Activated naive CD4-positive, alpha-beta T cell treated with anti-CD3 and anti-CD28 coated beads, Interleukin-2, amount 50 U/mL, for 24 hours (primary cell): Measurements from ENCODE around the gene SLC12A6.

Experiments used
- H3K27ac Mint-ChIP-seq: one replicate; pipeline ENCODE4 v1.8.0; 2021; ENCODE audit warnings: mild to moderate bottlenecking, mixed read lengths
- H3K27me3 Mint-ChIP-seq: one replicate; pipeline ENCODE4 v1.8.0; 2021; ENCODE audit warnings: mixed read lengths
- H3K36me3 Mint-ChIP-seq: one replicate; pipeline ENCODE4 v1.8.0; 2021; ENCODE audit warnings: mixed read lengths
- H3K4me1 Mint-ChIP-seq: one replicate; pipeline ENCODE4 v1.8.0; 2021; ENCODE audit warnings: mixed read lengths
- H3K4me3 Mint-ChIP-seq: one replicate; pipeline ENCODE4 v1.8.0; 2021; ENCODE audit warnings: mild to moderate bottlenecking, mixed read lengths
- H3K9me3 Mint-ChIP-seq: one replicate; pipeline ENCODE4 v1.8.0; 2021; ENCODE audit warnings: mixed read lengths

SLC12A6 gene

DNA sequence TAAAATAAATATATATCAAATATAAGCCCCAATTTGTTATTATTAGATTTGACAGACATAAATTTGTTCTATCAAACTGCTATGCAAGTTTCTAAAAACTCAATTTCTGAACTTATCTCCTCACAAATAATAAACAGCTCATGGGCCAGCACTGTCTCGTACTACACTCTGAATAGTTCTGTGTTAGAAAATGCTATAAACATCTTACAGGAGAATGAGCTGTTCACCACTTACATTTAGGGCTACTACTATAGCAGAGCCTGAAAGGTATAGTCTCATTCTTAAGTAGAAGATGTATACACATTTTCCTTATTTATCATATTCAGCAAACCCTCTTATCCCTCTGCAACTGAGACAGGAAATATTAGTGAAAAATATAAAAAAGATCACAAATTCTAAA, 12.6 kb downstream of the SLC12A6 start:
- peak overlapping the region; percentile 89 for H3K27ac Mint-ChIP-seq

DNA sequence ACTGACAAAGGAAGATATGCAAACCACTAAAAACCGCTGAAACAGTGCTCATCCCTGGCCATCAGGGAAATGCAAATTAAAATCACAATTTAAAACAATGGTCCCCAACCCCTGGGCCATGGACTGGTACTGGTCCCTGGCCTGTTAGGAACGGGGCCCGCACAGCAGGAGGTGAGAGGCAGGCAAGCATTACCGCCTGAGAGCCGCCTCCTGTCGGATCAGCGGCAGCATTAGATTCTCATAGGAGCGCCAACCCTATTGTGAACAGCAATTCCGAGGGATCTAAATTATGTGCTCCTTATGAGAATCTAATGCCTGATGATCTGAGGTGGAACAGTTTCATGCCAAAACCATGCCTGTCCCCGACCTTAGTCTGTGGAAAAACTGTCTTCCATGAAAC, 14.4 kb downstream of the SLC12A6 start:
- Mint-ChIP-seq H3K4me3 (no peak overlapping the region), H3K4me1 (peaks cover 80% of the 10 kb centered on the region), H3K36me3 (peaks cover 8% of the 10 kb centered on the region), H3K9me3 (no peaks in the 10 kb centered on the region), H3K27ac (peak overlapping the region; percentile 67), H3K27me3 (no peaks in the 10 kb centered on the region)

More for the DNA sequence above, 12.6 kb downstream of the SLC12A6 start:
- H3K4me3 Mint-ChIP-seq, result peak overlapping the region; percentile 70
- H3K36me3 Mint-ChIP-seq, result peaks cover 9% of the 10 kb centered on the region
- H3K27me3 Mint-ChIP-seq, result no peaks in the 10 kb centered on the region
- no peaks in the 10 kb centered on the region for H3K9me3 Mint-ChIP-seq
- H3K4me1 Mint-ChIP-seq, result peaks cover 80% of the 10 kb centered on the region

DNA sequence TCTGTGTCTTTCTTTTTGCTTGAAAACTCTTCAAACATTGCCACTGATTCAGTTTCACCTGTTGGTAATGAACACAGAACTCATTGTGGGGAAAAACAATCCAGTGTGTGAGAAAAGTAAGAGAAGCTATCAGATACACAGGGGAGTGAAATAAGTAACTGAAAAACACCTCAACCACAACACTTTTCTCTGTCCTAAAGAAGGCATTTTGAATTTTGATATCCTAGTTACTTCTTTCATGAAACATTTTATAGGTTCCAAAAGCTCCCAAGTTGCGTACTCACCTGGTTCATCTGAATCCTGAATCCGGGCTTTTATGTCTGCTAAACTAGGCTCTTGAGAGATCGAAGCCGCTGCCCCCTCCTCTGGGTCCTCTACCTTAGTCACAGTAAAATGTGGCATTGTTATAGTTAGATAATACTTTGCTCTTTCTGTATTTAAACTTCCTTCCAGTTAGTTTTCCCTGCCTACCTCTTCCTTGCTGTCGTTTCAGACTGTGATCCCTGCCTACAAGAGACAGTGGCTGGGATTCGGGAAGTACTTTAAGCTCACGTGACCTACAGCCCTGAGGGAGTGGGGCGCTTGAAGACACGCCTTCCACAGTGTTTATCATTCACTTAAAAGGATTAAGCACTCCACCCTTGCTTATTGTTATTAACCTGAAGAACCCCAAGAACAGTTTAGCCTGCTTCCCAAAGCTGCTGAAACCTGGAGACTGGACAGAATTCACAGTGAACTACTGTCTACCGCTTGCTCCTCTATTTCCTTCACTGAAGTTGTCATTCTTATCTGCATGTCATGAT, 19.1 kb downstream of the SLC12A6 start:
- Mint-ChIP-seq H3K27ac (peak overlapping the region; percentile 99), H3K4me1 (peaks cover 75% of the 10 kb centered on the region), H3K4me3 (peak overlapping the region; percentile 98), H3K9me3 (no peaks in the 10 kb centered on the region), H3K27me3 (no peaks in the 10 kb centered on the region), H3K36me3 (peaks cover 13% of the 10 kb centered on the region)

- Mint-ChIP-seq H3K36me3 (peaks cover 9% of the 10 kb centered on the region), H3K4me3 (peak overlapping the region; percentile 47), H3K27me3 (no peaks in the 10 kb centered on the region), H3K27ac (no peak overlapping the region), H3K4me1 (peaks cover 69% of the 10 kb centered on the region), H3K9me3 (no peaks in the 10 kb centered on the region)
Observed at GRCh38 chr15:34314491-34315490, 22.8 kb downstream of the SLC12A6 start.

GRCh38 chr15:34311563-34311962, 26.0 kb downstream of the SLC12A6 start:
- Mint-ChIP-seq H3K36me3 (peaks cover 16% of the 10 kb centered on the region), H3K4me3 (no peak overlapping the region), H3K4me1 (peaks cover 72% of the 10 kb centered on the region), H3K9me3 (no peaks in the 10 kb centered on the region), H3K27me3 (no peaks in the 10 kb centered on the region), H3K27ac (no peak overlapping the region)

DNA sequence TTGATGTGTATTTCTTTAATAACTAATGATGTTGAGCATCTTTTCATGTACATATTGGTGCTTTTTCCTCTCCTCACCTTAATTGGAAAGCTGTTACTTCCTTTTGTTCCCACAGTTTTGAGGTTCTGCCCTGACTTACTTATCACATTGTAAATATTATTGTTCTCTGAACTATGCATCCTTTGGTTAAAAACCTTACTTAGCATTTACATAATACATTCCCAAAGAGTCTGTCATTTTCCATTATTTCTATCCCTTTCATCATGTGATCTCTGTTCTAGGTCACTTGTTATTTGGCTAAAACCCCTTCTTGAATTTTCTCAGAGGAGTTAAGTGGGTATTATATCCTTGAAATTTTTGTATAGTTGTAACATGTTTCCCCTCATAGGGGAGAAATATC, 33.0 kb downstream of the SLC12A6 start:
- peaks cover 87% of the 10 kb centered on the region for H3K4me1 Mint-ChIP-seq
- no peaks in the 10 kb centered on the region for H3K9me3 Mint-ChIP-seq
- no peak overlapping the region for H3K27ac Mint-ChIP-seq
- no peaks in the 10 kb centered on the region for H3K27me3 Mint-ChIP-seq
- peaks cover 17% of the 10 kb centered on the region for H3K36me3 Mint-ChIP-seq
- no peak overlapping the region for H3K4me3 Mint-ChIP-seq

GRCh38 chr15:34301058-34301457, 36.5 kb downstream of the SLC12A6 start:
- Mint-ChIP-seq H3K9me3 (no peaks in the 10 kb centered on the region), H3K4me1 (peaks cover 89% of the 10 kb centered on the region)

GRCh38 chr15:34297059-34297458, 40.5 kb downstream of the SLC12A6 start:
- peak overlapping the region; percentile 26 for H3K27ac Mint-ChIP-seq
- no peak overlapping the region for H3K4me3 Mint-ChIP-seq

More at GRCh38 chr15:34301058-34301457, 36.5 kb downstream of the SLC12A6 start:
- Mint-ChIP-seq H3K27ac (peak overlapping the region; percentile 75), H3K27me3 (no peaks in the 10 kb centered on the region), H3K36me3 (peaks cover 14% of the 10 kb centered on the region), H3K4me3 (no peak overlapping the region)

GRCh38 chr15:34292621-34293020, 45.0 kb downstream of the SLC12A6 start:
- H3K4me1 Mint-ChIP-seq, result peaks cover 61% of the 10 kb centered on the region
- H3K9me3 Mint-ChIP-seq, result no peaks in the 10 kb centered on the region
- H3K4me3 Mint-ChIP-seq, result no peak overlapping the region
- no peaks in the 10 kb centered on the region for H3K27me3 Mint-ChIP-seq
- no peak overlapping the region for H3K27ac Mint-ChIP-seq
- peaks cover 31% of the 10 kb centered on the region for H3K36me3 Mint-ChIP-seq

More at GRCh38 chr15:34297059-34297458, 40.5 kb downstream of the SLC12A6 start:
- Mint-ChIP-seq H3K4me1 (peaks cover 69% of the 10 kb centered on the region), H3K9me3 (no peaks in the 10 kb centered on the region), H3K27me3 (no peaks in the 10 kb centered on the region), H3K36me3 (peaks cover 16% of the 10 kb centered on the region)

GRCh38 chr15:34284937-34285336, 52.6 kb downstream of the SLC12A6 start:
- Mint-ChIP-seq H3K4me1 (peaks cover 47% of the 10 kb centered on the region), H3K27me3 (no peaks in the 10 kb centered on the region), H3K27ac (peak overlapping the region; percentile 56), H3K4me3 (peak overlapping the region; percentile 16), H3K9me3 (no peaks in the 10 kb centered on the region), H3K36me3 (peaks cover 18% of the 10 kb centered on the region)

GRCh38 chr15:34282384-34282783, 55.2 kb downstream of the SLC12A6 start:
- H3K36me3 Mint-ChIP-seq, result peaks cover 12% of the 10 kb centered on the region
- H3K27ac Mint-ChIP-seq, result no peak overlapping the region
- no peaks in the 10 kb centered on the region for H3K27me3 Mint-ChIP-seq
- H3K9me3 Mint-ChIP-seq, result no peaks in the 10 kb centered on the region
- H3K4me1 Mint-ChIP-seq, result peaks cover 47% of the 10 kb centered on the region
- H3K4me3 Mint-ChIP-seq, result no peak overlapping the region

- Mint-ChIP-seq H3K36me3 (peaks cover 9% of the 10 kb centered on the region), H3K27ac (no peak overlapping the region), H3K4me1 (peaks cover 57% of the 10 kb centered on the region), H3K9me3 (no peaks in the 10 kb centered on the region), H3K4me3 (no peak overlapping the region), H3K27me3 (no peaks in the 10 kb centered on the region)
Observed at GRCh38 chr15:34280193-34280592, 57.4 kb downstream of the SLC12A6 start.

DNA sequence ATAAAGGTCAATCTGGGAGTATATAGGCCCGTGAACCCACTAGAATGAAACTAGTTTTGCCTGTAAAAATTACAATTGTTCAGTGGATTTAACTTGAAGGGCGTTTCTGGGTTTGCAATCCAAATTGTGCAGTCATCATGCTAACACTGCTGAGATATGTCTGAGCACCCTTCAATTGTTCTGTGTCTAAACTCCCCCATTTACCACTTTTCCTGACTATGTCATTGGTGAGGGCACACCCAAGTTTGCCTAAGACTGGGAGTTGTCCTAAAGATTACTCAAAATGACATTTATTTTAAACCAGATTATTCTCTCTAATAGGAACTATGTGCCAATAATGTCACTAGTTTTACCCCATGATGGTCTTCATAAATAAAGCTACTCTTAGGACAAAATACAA, 58.2 kb downstream of the SLC12A6 start:
- peaks cover 55% of the 10 kb centered on the region for H3K4me1 Mint-ChIP-seq
- peak overlapping the region; percentile 62 for H3K27ac Mint-ChIP-seq
- no peaks in the 10 kb centered on the region for H3K9me3 Mint-ChIP-seq
- H3K36me3 Mint-ChIP-seq, result peaks cover 6% of the 10 kb centered on the region
- H3K27me3 Mint-ChIP-seq, result no peaks in the 10 kb centered on the region
- no peak overlapping the region for H3K4me3 Mint-ChIP-seq

DNA sequence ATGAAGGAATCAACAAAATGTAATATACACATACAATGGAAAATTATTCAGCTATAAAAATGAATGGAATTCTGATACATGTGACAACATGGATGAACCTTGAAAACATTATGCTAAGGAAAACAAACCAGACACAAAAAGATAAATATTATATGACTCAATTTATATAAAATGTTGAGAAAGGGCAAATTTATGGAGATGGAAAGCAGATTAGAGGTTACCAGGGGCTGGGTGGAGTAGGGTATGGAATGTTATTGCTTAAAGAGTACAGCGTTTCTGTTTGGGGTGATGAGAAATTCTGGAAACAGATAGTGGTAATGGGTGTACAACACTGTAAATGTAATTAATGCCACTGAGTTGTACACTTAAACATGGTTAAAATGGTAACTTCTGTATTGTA, 61.9 kb downstream of the SLC12A6 start:
- Mint-ChIP-seq H3K4me1 (peaks cover 50% of the 10 kb centered on the region), H3K27me3 (no peaks in the 10 kb centered on the region), H3K4me3 (no peak overlapping the region), H3K27ac (no peak overlapping the region), H3K36me3 (peaks cover 4% of the 10 kb centered on the region), H3K9me3 (no peaks in the 10 kb centered on the region)

- H3K9me3 Mint-ChIP-seq, result no peaks in the 10 kb centered on the region
- H3K4me3 Mint-ChIP-seq, result no peak overlapping the region
- no peak overlapping the region for H3K27ac Mint-ChIP-seq
- H3K4me1 Mint-ChIP-seq, result peaks cover 44% of the 10 kb centered on the region
- peaks cover 2% of the 10 kb centered on the region for H3K36me3 Mint-ChIP-seq
- H3K27me3 Mint-ChIP-seq, result no peaks in the 10 kb centered on the region
Observed at GRCh38 chr15:34275154-34275553, 62.4 kb downstream of the SLC12A6 start.

DNA sequence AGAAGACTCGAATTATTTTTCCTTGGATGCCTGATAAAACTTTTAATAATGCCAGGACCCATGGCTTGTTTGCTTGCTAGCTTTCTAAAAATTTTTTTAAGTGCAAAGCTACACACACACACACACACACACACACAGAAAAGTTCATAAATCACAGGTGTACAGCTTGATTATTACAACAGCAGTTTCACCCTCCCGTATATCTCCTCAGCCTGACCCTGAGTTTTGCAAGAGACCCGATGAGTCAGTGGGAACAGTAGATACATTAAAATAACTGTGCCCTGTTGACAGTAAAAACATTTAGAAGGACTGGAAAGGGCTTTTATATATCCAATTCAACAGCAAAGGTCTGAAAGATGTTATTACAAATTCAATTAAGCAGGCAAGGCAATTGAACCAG, 66.1 kb downstream of the SLC12A6 start:
- peaks cover 9% of the 10 kb centered on the region for H3K36me3 Mint-ChIP-seq
- no peak overlapping the region for H3K4me3 Mint-ChIP-seq
- H3K4me1 Mint-ChIP-seq, result peaks cover 43% of the 10 kb centered on the region
- H3K27ac Mint-ChIP-seq, result no peak overlapping the region
- no peaks in the 10 kb centered on the region for H3K27me3 Mint-ChIP-seq
- H3K9me3 Mint-ChIP-seq, result no peaks in the 10 kb centered on the region
